GM12878 (cell line): ENCODE results near the gene ELOA2. TPM values are rescaled to one million over a fixed set of nuclear protein-coding genes. Genes with fewer than 3 reads are reported as not detected.

ENCODE experiments used
- ATAC-seq: fragments of 200-7000 bp; cut with Tn5 transposase; 3 replicates; pipeline ENCODE4 v1.9.1; 2020; ENCODE audit warnings: mild to moderate bottlenecking, moderate library complexity
- BruUV-seq: library from RNA; stranded (reverse); fragments of 400-500 nt; replicated peaks from 2 replicates; lab custom pipeline; 2021; lab: Mats Ljungman, UMichigan
- CTCF ChIA-PET: fragments of 300-600 bp; sonication (Branson Sonifier 250); formaldehyde crosslinking; extraction: SDS; loops from one replicate; lab custom pipeline; 2021; ENCODE audit warnings: inconsistent platforms; lab: Yijun Ruan, JAX
- POLR2A ChIA-PET: fragments of 350-600 bp; formaldehyde crosslinking; extraction: SDS; loops from one replicate; lab custom pipeline; 2021; ENCODE audit warnings: inconsistent platforms; lab: Charles Lee
- RAD21 ChIA-PET: fragments of 300-600 bp; sonication (Branson Sonifier 250); formaldehyde crosslinking; loops from one replicate; lab custom pipeline; 2023; ENCODE audit warnings: antibody characterized with exemption; ENCODE audit not compliant: unreplicated experiment; lab: Charles Lee
- SMC1A ChIA-PET: fragments of 300-600 bp; sonication (Branson Sonifier 250); formaldehyde crosslinking; loops from one replicate; lab custom pipeline; 2023; ENCODE audit not compliant: unreplicated experiment, uncharacterized antibody; lab: Charles Lee
- DNase-seq: peaks from one replicate; pipeline ENCODE4 v3.0.0-alpha.2; 2011; ENCODE audit warnings: low read depth, low spot score
- FAIRE-seq: peaks from 3 replicates; lab custom pipeline; 2011; peaks lifted over from hg19 to GRCh38; lab: Jason Lieb, UNC
- H2AFZ ChIP-seq: 2 replicates; pipeline ENCODE4 v1.6.0; 2011; ENCODE audit warnings: low read depth, low read length, control low read depth; ENCODE audit not compliant: control insufficient read depth
- H3K27ac ChIP-seq: 2 replicates; pipeline ENCODE4 v1.5.1; 2011; ENCODE audit warnings: control low read depth; ENCODE audit not compliant: control insufficient read depth, insufficient read depth
- H3K27me3 ChIP-seq, 2 experiments: replicated peaks in 1 of 2; 2 replicates each; pipeline versions ENCODE4 v1.6.0 to v1.6.1; 2011; ENCODE audit warnings: low read length in 1 of 2; ENCODE audit not compliant: control insufficient read depth in 2 of 2, insufficient read depth in 2 of 2
- H3K36me3 ChIP-seq, 2 experiments: 2 replicates each; pipeline ENCODE4 v1.5.1; 2011; ENCODE audit warnings: low read length in 1 of 2; ENCODE audit not compliant: control insufficient read depth in 2 of 2, insufficient read depth in 2 of 2
- H3K4me1 ChIP-seq: 2 replicates; pipeline ENCODE4 v1.6.1; 2011; ENCODE audit warnings: mild to moderate bottlenecking, low read length, moderate library complexity, mixed read lengths; ENCODE audit not compliant: control insufficient read depth, insufficient read depth
- H3K4me2 ChIP-seq: 2 replicates; pipeline ENCODE4 v1.6.0; 2011; ENCODE audit warnings: control low read depth; ENCODE audit not compliant: control insufficient read depth, insufficient read depth
- H3K4me3 ChIP-seq: fragments of 200-600 bp; sonication (generic); 2 replicates; pipeline ENCODE4 v1.5.1; 2016
- H3K79me2 ChIP-seq: 2 replicates; pipeline ENCODE4 v1.6.0; 2011; ENCODE audit warnings: low read length; ENCODE audit not compliant: control insufficient read depth, insufficient read depth
- H3K9ac ChIP-seq: 2 replicates; pipeline ENCODE4 v1.8.0; 2011; ENCODE audit warnings: low read length, control low read depth, mixed read lengths; ENCODE audit not compliant: control insufficient read depth, insufficient read depth
- H3K9me3 ChIP-seq: replicated peaks from 3 replicates; pipeline ENCODE4 v1.5.1; 2011; ENCODE audit warnings: mild to moderate bottlenecking, low read length; ENCODE audit not compliant: control insufficient read depth, insufficient read depth
- H4K20me1 ChIP-seq: 2 replicates; pipeline ENCODE4 v1.6.0; 2011; ENCODE audit not compliant: control insufficient read depth, insufficient read depth
- BACH1 ChIP-seq: fragments of 450-650 bp; IDR thresholded peaks from 2 replicates; pipeline ENCODE4 v1.6.1; 2017; ENCODE audit warnings: mild to moderate bottlenecking, borderline replicate concordance
- BHLHE40 ChIP-seq, 2 experiments: fragments of 450-650 bp in 1 of 2; IDR thresholded peaks; 2 replicates each; pipeline ENCODE4 v1.6.1; 2011 to 2017; ENCODE audit warnings: low read depth in 2 of 2, borderline replicate concordance in 1 of 2, improper control_type of control experiment in 1 of 2, low read length in 1 of 2, mild to moderate bottlenecking in 1 of 2
- CBX3 ChIP-seq: fragments of 200-600 bp; sonication (generic); IDR thresholded peaks from 2 replicates; pipeline ENCODE4 v1.6.1; 2016; ENCODE audit warnings: low read depth, borderline replicate concordance
- CHD1 ChIP-seq: IDR thresholded peaks from 2 replicates; pipeline ENCODE4 v1.6.1; 2012; ENCODE audit warnings: low read depth, low read length, improper control_type of control experiment
- CREM ChIP-seq: IDR thresholded peaks from 2 replicates; pipeline ENCODE4 v1.6.1; 2014; ENCODE audit warnings: antibody characterized with exemption, low read depth
- EED ChIP-seq: sonication (generic); IDR thresholded peaks from 2 replicates; pipeline ENCODE4 v1.6.1; 2016; ENCODE audit warnings: antibody characterized with exemption, low read depth
- IKZF2 ChIP-seq, 2 experiments: fragments of 450-650 bp; IDR thresholded peaks; 2 replicates each; pipeline ENCODE4 v1.6.1; 2017; ENCODE audit warnings: mild to moderate bottlenecking in 2 of 2, moderate library complexity in 2 of 2
- LARP7 ChIP-seq: fragments of 450-650 bp; IDR thresholded peaks from 2 replicates; pipeline ENCODE4 v1.6.1; 2017; ENCODE audit warnings: mild to moderate bottlenecking
- MEF2A ChIP-seq: IDR thresholded peaks from 2 replicates; pipeline ENCODE4 v1.6.1; 2011; ENCODE audit warnings: low read depth, mild to moderate bottlenecking, low read length, moderate library complexity; ENCODE audit not compliant: insufficient read depth
- MTA3 ChIP-seq: IDR thresholded peaks from 2 replicates; pipeline ENCODE4 v1.6.1; 2012; ENCODE audit warnings: low read length, inconsistent platforms, borderline replicate concordance
- MYC ChIP-seq: IDR thresholded peaks from 2 replicates; pipeline ENCODE4 v1.6.1; 2011; ENCODE audit warnings: mild to moderate bottlenecking, low read length, moderate library complexity, inconsistent platforms; ENCODE audit not compliant: insufficient read depth, insufficient replicate concordance, insufficient read length, severe bottlenecking
- PAX5 ChIP-seq: IDR thresholded peaks from 2 replicates; pipeline ENCODE4 v1.6.1; 2011; ENCODE audit warnings: low read depth, low read length, borderline replicate concordance
- RUNX3 ChIP-seq: IDR thresholded peaks from 2 replicates; pipeline ENCODE4 v1.6.1; 2012; ENCODE audit warnings: low read length, inconsistent platforms
- SPI1 ChIP-seq: IDR thresholded peaks from 2 replicates; pipeline ENCODE4 v1.6.1; 2011; ENCODE audit warnings: low read depth, mild to moderate bottlenecking, low read length, moderate library complexity, borderline replicate concordance; ENCODE audit not compliant: insufficient read depth
- USF1 ChIP-seq: IDR thresholded peaks from 2 replicates; pipeline ENCODE4 v1.6.1; 2011; ENCODE audit warnings: borderline replicate concordance, low read depth, mild to moderate bottlenecking, moderate library complexity, mixed read lengths, low read length; ENCODE audit not compliant: insufficient read depth; ENCODE audit errors: extremely low read length
- YY1 ChIP-seq: IDR thresholded peaks from 2 replicates; pipeline ENCODE4 v1.6.1; 2011; ENCODE audit warnings: low read depth, mild to moderate bottlenecking, low read length
- ZBTB40 ChIP-seq: fragments of 450-650 bp; IDR thresholded peaks from 2 replicates; pipeline ENCODE4 v1.6.1; 2016; ENCODE audit warnings: mild to moderate bottlenecking, moderate library complexity, borderline replicate concordance
- WGBS: methylation state at CpG from one replicate; pipeline ENCODE4 v1.1.6; 2016; ENCODE audit warnings: low lambda C conversion rate; ENCODE audit not compliant: insufficient replicate concordance, insufficient coverage; ENCODE audit errors: missing lambda C conversion rate; 5-methylcytosine and 5-hydroxymethylcytosine counted together
- in situ Hi-C: fragments of 300-500 bp; cut with MboI; formaldehyde crosslinking; loops from 9 replicates; pipeline ENCODE4 v1.14.3; 2018; ENCODE audit warnings: mixed read lengths
- intact Hi-C: fragments of 100-400 bp; cut with micrococcal nuclease; formaldehyde crosslinking; loops from one replicate; pipeline ENCODE4 v1.14.2; 2022; ENCODE audit not compliant: unreplicated experiment
- polyA plus RNA-seq, 11 experiments: library from polyadenylated mRNA; depleted of rRNA in 4 of 11; unstranded in 6 of 11; stranded (reverse) in 5 of 11; fragments of >200 nt; fragmentation: Nextera tagmentation in 4 of 11; fragmentation: Illumina TruSeq in 1 of 11; extraction: Ambion mirVana in 4 of 11; extraction: Trizol in 1 of 11; gene quantifications; 1 replicate in 1 of 11; 2 replicates in 10 of 11; pipeline versions ENCODE4 v1.2.1 to v1.2.3, GENCODE V29; 2011 to 2016; ENCODE audit warnings: inconsistent platforms in 2 of 11, missing spikeins in 2 of 11, low read depth in 1 of 11
- total RNA-seq, 4 experiments: library from RNA; depleted of rRNA in 3 of 4; stranded (reverse); fragments of >200 nt in 3 of 4; fragmentation: Illumina TruSeq in 1 of 4; extraction: Trizol in 1 of 4; gene quantifications; 2 replicates each; pipeline versions ENCODE4 v1.2.1 to v1.2.3, GENCODE V29; 2013 to 2021

ELOA2 gene
- total and polyA plus RNA-seq, 10 of the 15 experiments (the other 5 are each of a cell fraction or from before 2014, with no cell fraction given): not detected

DNA sequence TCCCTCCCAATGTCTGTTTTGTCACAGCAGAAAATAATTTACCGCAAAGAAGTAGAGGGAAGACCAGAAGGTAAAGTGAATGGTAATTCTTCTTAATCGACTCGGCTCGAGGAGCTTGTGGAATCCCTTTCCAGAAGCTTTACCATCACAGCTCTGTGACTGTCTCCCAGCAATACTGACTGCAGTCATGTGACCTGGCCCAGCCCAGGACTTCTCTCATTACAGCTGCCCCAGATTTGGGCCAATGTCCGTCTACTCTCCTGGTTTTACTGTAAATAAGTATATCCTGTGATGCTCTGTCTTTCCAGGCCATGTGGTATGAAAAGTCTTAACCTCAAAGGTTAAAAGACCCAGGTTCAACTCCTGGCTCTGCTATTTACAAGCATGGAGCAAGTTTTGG lies 18.9 kb upstream of the ELOA2 start:
- intact Hi-C loops: no loop called here
- WGBS: 45% methylated on average over 5 of the region's 5 CpGs
- H2AFZ ChIP-seq: no peak overlapping the region
- in situ Hi-C loops: no loop called here
- H4K20me1 ChIP-seq: no peaks in the 10 kb centered on the region
- H3K36me3 ChIP-seq: no peaks in the 10 kb centered on the region
- DNase-seq: no peak
- no peak for ATAC-seq
- no peak overlapping the region for H3K4me3 ChIP-seq
- no peaks in the 10 kb centered on the region for H3K27me3 ChIP-seq
- no peak overlapping the region for H3K9ac ChIP-seq
- H3K9me3 ChIP-seq: no peaks in the 10 kb centered on the region
- no TSS peak for BruUV-seq
- H3K79me2 ChIP-seq: no peaks in the 10 kb centered on the region
- FAIRE-seq: no peak
- ChIA-PET RAD21 (interaction anchor here (0.5 kb wide), 1 partner anchor 184 kb away, joined by 4 read pairs; no protein-coding TSS in a partner anchor), CTCF (interaction anchor here (0.6 to 2.0 kb wide), 4 partner anchors 104 to 1109 kb away, joined by 3 to 9 read pairs (median 4); no protein-coding TSS in a partner anchor), POLR2A (no interaction called here), SMC1A (interaction anchor here (1.2 to 1.7 kb wide), 2 partner anchors 14 to 150 kb away, joined by 4 to 5 read pairs; no protein-coding TSS in a partner anchor)
- no peak overlapping the region for H3K4me2 ChIP-seq
- no peaks in the 10 kb centered on the region for H3K4me1 ChIP-seq
- H3K27ac ChIP-seq: no peak overlapping the region
- TF ChIP-seq BHLHE40 (IDR thresholded peaks at IDR 0.05; ENCODE audit: borderline replicate concordance in 1 of 2, low read depth in 2 of 2, low read length in 1 of 2): no peak
- no peak for TF ChIP-seq EED
- TF ChIP-seq CBX3: no peak
- TF ChIP-seq MYC: no peak
- no peak for TF ChIP-seq USF1
- no peak for TF ChIP-seq MTA3
- TF ChIP-seq CREM: no peak
- no peak for TF ChIP-seq MEF2A
- TF ChIP-seq BACH1: no peak
- no peak for TF ChIP-seq YY1
- TF ChIP-seq CHD1: no peak
- TF ChIP-seq ZBTB40: no peak
- TF ChIP-seq SPI1: no peak
- no peak for TF ChIP-seq RUNX3
- no peak for TF ChIP-seq PAX5
- TF ChIP-seq IKZF2 (IDR thresholded peaks at IDR 0.05): no peak
- no peak for TF ChIP-seq LARP7
